Measurements from ENCODE around the gene SCO2. TPM values are rescaled to one million over a fixed set of nuclear protein-coding genes. Genes with fewer than 3 reads are reported as not detected.

The SCO2 gene
- total and polyA plus RNA-seq, 2 of the 13 experiments (the other 11 are each of a cell fraction or from before 2014, with no cell fraction given) = 0.32 to 3.7 TPM

- TF ChIP-seq ZNF800 (CRISPR knock-in tag; IDR thresholded peaks at IDR 0.05) (0 out of 2 replicates have a peak, but pooled peaks have one; percentile 18), MAFG (CRISPR knock-in tag; IDR thresholded peaks at IDR 0.05) (no peak)
Measured at GRCh38 chr22:50530580-50530876, 5.1 kb upstream of the SCO2 start (continued).

DNA sequence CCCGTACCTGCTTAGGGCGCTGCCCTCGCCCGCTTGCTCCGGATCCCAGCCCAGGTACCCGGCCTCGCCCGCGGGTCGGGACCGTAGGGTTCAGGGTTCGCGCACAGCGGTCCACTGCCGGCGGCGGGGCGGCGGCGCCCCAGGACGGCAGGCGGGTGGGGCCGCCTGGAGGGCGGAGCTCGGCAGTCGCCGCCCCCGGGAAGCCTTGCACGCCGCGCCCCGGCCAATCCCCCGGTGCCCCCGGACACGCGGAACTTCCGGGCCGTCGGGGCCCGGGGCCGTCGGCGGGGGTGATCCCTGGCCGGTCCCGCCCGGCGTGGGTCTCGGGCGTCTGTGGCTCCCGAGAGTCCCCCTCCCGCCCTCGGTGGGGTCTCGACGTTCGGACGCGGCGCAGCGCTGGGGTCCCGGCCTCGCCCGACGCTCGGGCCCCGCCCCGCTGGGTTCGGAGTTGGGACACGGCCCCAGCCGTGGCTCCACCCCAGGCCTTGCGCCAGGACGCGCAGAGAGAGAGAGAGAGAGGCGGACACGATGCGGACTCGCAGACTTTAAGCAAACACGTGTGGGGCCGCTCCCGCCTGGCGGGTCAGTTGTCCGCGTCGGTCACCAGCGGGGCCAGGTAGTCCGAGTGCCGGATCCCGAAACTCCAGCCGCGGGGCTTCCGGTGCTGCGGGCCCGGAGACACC is 4.6 kb upstream of the SCO2 start, which contains the start of gene TYMP:
Gene TYMP, minus strand, starts transcription at position 116 of the 683 bp plus-strand sequence. CDS start 303 bp downstream, outside the sequence.
- 4% methylated on average over 10 of the region's 92 CpGs for WGBS (ENCODE audit: low lambda C conversion rate)
- peak within 1 kb of the TSS; percentile 58 to 83 (median 74); a peak in 5 of 6 replicates for H3K4me3 ChIP-seq (replicated peaks in 1 of 3; ENCODE audit: insufficient read depth in 1 of 3, low read depth in 2 of 3, low read length in 3 of 3)
- DNase-seq (ENCODE audit: low spot score) (peak; percentile 74), ATAC-seq (peak; percentile 39), FAIRE-seq (no peak)
- POLR2A ChIA-PET = interaction anchor here (1.0 to 1.9 kb wide), 10 partner anchors 8 to 170 kb away, joined by 3 to 10 read pairs (median 4); partner anchors contain the start of genes CHKB, KLHDC7B, LMF2 and NCAPH2
- no peaks in the 10 kb centered on the region for H3K36me3 ChIP-seq (replicated peaks in 1 of 2; ENCODE audit: control insufficient read depth in 1 of 2, insufficient read depth in 2 of 2, low read length in 2 of 2)
- in situ Hi-C loops (cut with HindIII; ENCODE audit: extremely low pct_ligation_motif_present, low pct_unique_long_range_greater_than_20kb) (loop anchor here (5.0 kb wide), 1 partner anchor 37 kb away; no protein-coding TSS in a partner anchor), intact Hi-C loops (cut with micrococcal nuclease; ENCODE audit: unreplicated experiment) (loop anchor here (5.0 kb wide), 1 partner anchor 32 kb away; the partner anchor contains the start of gene SYCE3)
- peak within 1 kb of the TSS; percentile 73 for H3K9ac ChIP-seq (ENCODE audit: insufficient read depth, low read depth, low read length)
- TSS peak; percentile 21 for BruUV-seq (replicated peaks)
- H3K27me3 ChIP-seq (ENCODE audit: control insufficient read depth in 1 of 2, insufficient read depth in 2 of 2, low read length in 2 of 2) = 0 out of 5 replicates have a peak, but pooled peaks cover 0 to 6% of the 10 kb centered on the region in 2 experiments
- peaks cover 3% of the 10 kb centered on the region for H3K79me2 ChIP-seq (ENCODE audit: insufficient read depth, low read length)
- peak within 1 kb of the TSS; percentile 74 for H3K27ac ChIP-seq (ENCODE audit: extremely low read length, insufficient read depth, low read length)
- no peaks in the 10 kb centered on the region for H3K9me3 ChIP-seq (ENCODE audit: low read length)
- H3K4me1 ChIP-seq (ENCODE audit: insufficient read depth, low read length) = peaks cover 74% of the 10 kb centered on the region
- no peak within 1 kb of the TSS for H2AFZ ChIP-seq (ENCODE audit: low read length)
- CTCF ChIA-PET (ENCODE audit: low intra/inter-chr PET ratio, low total read pairs) = no interaction called here
- H3K4me2 ChIP-seq (ENCODE audit: low read depth, low read length) = peak within 1 kb of the TSS; percentile 84
- no peaks in the 10 kb centered on the region for H4K20me1 ChIP-seq (ENCODE audit: insufficient read depth, low read length)
- no peak for TF ChIP-seq HOXA7 (CRISPR knock-in tag; IDR thresholded peaks at IDR 0.05)
- no peak for TF ChIP-seq ZNF550 (CRISPR knock-in tag; IDR thresholded peaks at IDR 0.05; ENCODE audit: borderline replicate concordance)
- TF ChIP-seq ZNF878 (CRISPR knock-in tag; IDR thresholded peaks at IDR 0.05) = no peak
- TF ChIP-seq ZSCAN25 (CRISPR knock-in tag; IDR thresholded peaks at IDR 0.05) = 0 out of 2 replicates have a peak, but pooled peaks have one; percentile 1
- peak; percentile 9; the same call in 1 of the 2 replicates for TF ChIP-seq CBFB (CRISPR knock-in tag; IDR thresholded peaks at IDR 0.05)
- TF ChIP-seq GLMP (CRISPR knock-in tag; IDR thresholded peaks at IDR 0.05; ENCODE audit: borderline replicate concordance) = no peak
- no peak for TF ChIP-seq RCOR2 (CRISPR knock-in tag; IDR thresholded peaks at IDR 0.05)
- no peak for TF ChIP-seq HIC2 (CRISPR knock-in tag; IDR thresholded peaks at IDR 0.05; ENCODE audit: low read depth)
- no peak for TF ChIP-seq PRMT3 (CRISPR knock-in tag; IDR thresholded peaks at IDR 0.05; ENCODE audit: borderline replicate concordance, low read depth)
- TF ChIP-seq KMT2B (CRISPR knock-in tag; IDR thresholded peaks at IDR 0.05) = no peak
- TF ChIP-seq KLF9 (CRISPR knock-in tag; IDR thresholded peaks at IDR 0.05; ENCODE audit: low read depth) = no peak
- TF ChIP-seq ZNF850 (CRISPR knock-in tag; conservative IDR thresholded peaks at IDR 0.05) = no peak
- TF ChIP-seq SMYD3 (CRISPR knock-in tag; IDR thresholded peaks at IDR 0.05) = no peak
- TF ChIP-seq NFE2L2 (IDR thresholded peaks at IDR 0.05; ENCODE audit: low read length) = no peak

Data from HepG2 (cell line).